Activated T-cell treated with anti-CD3 and anti-CD28 coated beads for 24 hours (primary cell): ENCODE results near the gene EXOC8.

ENCODE experiments used
- DNase-seq: peaks from one replicate; pipeline ENCODE4 v3.0.0-alpha.2; 2020; ENCODE audit warnings: low read depth

Gene EXOC8

DNA sequence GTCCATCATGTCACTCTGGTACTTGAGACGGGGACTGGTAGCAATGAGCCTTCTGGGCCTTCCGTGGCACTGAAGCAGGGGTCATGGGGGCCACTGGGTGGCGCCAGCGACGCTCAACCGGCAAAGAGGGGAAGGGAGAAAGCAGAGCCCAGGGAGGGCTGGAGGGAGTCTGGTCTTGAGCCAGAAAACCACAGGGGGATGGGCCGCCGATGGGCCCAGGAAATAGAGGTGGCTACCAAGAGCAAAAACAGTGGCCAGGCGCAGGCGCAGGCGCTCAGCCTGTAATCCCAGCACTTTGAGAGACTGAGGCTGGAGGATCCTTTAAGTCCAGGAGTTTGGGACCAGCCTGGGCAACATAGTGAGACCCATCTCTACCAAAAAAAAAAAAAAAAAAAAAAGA, 21.8 kb downstream of the EXOC8 start:
- DNase-seq, result no peak

- DNase-seq, result no peak
Observed at GRCh38 chr1:231313661-231314060, 24.0 kb downstream of the EXOC8 start.

GRCh38 chr1:231312432-231312788, 25.2 kb downstream of the EXOC8 start:
- no peak for DNase-seq

- DNase-seq, result no peak
Observed at GRCh38 chr1:231311720-231312431, 25.8 kb downstream of the EXOC8 start.

- DNase-seq, result no peak
Observed at GRCh38 chr1:231310391-231310934, 27.2 kb downstream of the EXOC8 start.

DNA sequence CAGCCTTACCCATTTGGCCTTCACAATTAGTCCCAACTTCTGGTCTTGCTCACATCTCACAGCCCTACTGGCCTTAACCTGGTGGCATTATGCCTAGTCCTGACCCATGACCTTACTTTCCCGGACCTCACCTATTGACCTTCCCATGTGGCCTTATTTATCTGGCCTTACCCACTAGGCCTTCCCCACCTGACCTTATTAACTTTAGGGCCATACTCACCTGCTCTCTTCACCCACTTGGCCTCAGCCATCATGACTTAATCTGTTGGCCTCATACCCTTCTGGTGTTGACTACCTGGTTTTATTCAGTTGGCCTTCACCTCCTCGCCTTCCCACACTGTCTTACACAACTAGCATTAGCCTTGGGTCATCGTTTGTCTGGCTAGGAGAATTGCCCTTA, 35.7 kb downstream of the EXOC8 start:
- no peak for DNase-seq

- DNase-seq, result no peak
Observed at GRCh38 chr1:231295938-231296337, 41.7 kb downstream of the EXOC8 start.

DNA sequence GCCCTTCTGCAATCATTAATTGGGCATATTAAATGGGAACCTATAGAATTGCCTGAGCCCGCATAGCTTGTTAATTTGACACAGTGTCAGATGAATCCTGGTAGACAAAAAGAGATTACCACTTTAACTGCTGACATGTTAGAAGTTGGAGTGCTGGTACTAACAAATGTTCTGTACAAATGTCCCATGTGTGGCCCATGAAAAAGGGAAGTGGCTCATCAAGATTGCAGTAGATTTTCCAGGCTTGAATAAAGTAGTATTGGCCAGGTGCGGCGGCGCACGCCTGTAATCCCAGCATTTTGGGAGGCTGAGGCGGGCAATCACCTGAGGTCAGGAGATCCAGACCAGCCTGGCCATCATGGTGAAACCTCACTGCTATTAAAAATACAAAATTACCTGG, 51.0 kb downstream of the EXOC8 start:
- DNase-seq, result no peak

DNA sequence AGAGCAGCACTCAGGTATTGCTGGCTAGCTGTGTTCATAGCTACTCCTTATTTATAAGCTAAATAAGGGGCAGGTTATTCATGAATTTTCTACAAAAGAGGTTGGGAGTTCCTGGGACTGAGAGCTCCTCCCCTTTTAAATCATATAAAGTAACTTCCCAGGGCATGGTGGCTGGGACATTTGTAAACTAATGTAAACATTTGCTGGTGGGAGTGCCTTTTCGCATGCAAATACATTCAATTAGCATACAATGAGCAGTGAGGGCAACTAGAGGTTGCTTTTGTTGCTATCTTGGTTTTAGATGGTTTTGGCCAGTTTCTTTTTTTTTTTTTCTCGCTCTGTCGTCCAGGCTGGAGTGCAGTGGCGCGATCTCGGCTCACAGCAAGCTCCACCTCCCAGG, 53.2 kb downstream of the EXOC8 start:
- DNase-seq, result no peak
